HepG2 (cell line): ENCODE results near the gene CRNKL1. TPM values are rescaled to one million over a fixed set of nuclear protein-coding genes. Genes with fewer than 3 reads are reported as not detected.

Source experiments
- CC2D1A ChIP-seq: sonication (generic); formaldehyde crosslinking; IDR thresholded peaks from 2 replicates; pipeline ENCODE4 v1.8.1; 2023; ENCODE audit warnings: mild to moderate bottlenecking, missing genetic modification reagents
- HMG20B ChIP-seq: conservative IDR thresholded peaks from 2 replicates; pipeline ENCODE4 v1.6.1; 2016; ENCODE audit warnings: missing genetic modification reagents, missing compliant biosample characterization
- KAT8 ChIP-seq: IDR thresholded peaks from 2 replicates; pipeline ENCODE4 v1.6.1; 2016; ENCODE audit warnings: missing genetic modification reagents, missing compliant biosample characterization
- KLF9 ChIP-seq: IDR thresholded peaks from 2 replicates; pipeline ENCODE4 v1.6.1; 2016; ENCODE audit warnings: low read depth
- MAFG ChIP-seq: sonication (generic); formaldehyde crosslinking; IDR thresholded peaks from 2 replicates; pipeline ENCODE4 v1.5.1; 2020; ENCODE audit warnings: mild to moderate bottlenecking, missing genetic modification reagents
- MLLT10 ChIP-seq: sonication (generic); formaldehyde crosslinking; IDR thresholded peaks from 2 replicates; pipeline ENCODE4 v1.4.0; 2020; ENCODE audit warnings: missing genetic modification reagents
- NCOA2 ChIP-seq: sonication (generic); formaldehyde crosslinking; IDR thresholded peaks from 2 replicates; pipeline ENCODE4 v1.8.0; 2022; ENCODE audit warnings: inconsistent platforms
- TOE1 ChIP-seq: sonication (generic); formaldehyde crosslinking; IDR thresholded peaks from 2 replicates; pipeline ENCODE4 v1.4.0; 2020; ENCODE audit warnings: mild to moderate bottlenecking, missing genetic modification reagents
- ZNF772 ChIP-seq: sonication (generic); formaldehyde crosslinking; IDR thresholded peaks from 2 replicates; pipeline ENCODE4 v1.5.0; 2020; ENCODE audit warnings: mild to moderate bottlenecking, missing genetic modification reagents
- ZNF790 ChIP-seq: sonication (generic); formaldehyde crosslinking; IDR thresholded peaks from 2 replicates; pipeline ENCODE4 v1.8.0; 2022; ENCODE audit warnings: missing genetic modification reagents, mild to moderate bottlenecking, borderline replicate concordance
- polyA plus RNA-seq, 8 experiments: library from polyadenylated mRNA; depleted of rRNA in 3 of 8; stranded (reverse) in 7 of 8; unstranded in 1 of 8; fragments of >200 nt; fragmentation: Illumina TruSeq in 4 of 8; extraction: Trizol in 4 of 8; gene quantifications; 2 replicates each; pipeline versions ENCODE4 v1.2.1 to v1.2.3, GENCODE V29; 2011 to 2016; ENCODE audit warnings: low read depth in 4 of 8, missing spikeins in 1 of 8, mixed read lengths in 1 of 8; ENCODE audit not compliant: insufficient read depth in 1 of 8
- total RNA-seq, 5 experiments: library from RNA; depleted of rRNA; stranded (reverse); fragments of >200 nt; fragmentation: Illumina TruSeq; extraction: Trizol; gene quantifications; 2 replicates each; pipeline ENCODE4 v1.2.3, GENCODE V29; 2016; ENCODE audit warnings: low read depth in 1 of 5
- TF ChIP-seq, protein P1 (sequence below): sonication (generic); formaldehyde crosslinking; IDR thresholded peaks from 2 replicates; pipeline ENCODE4 v1.5.0; 2020; ENCODE audit warnings: mild to moderate bottlenecking, missing genetic modification reagents, borderline replicate concordance
- TF ChIP-seq, protein P2 (sequence below): sonication (generic); formaldehyde crosslinking; IDR thresholded peaks from 2 replicates; pipeline ENCODE4 v1.8.1; 2023; ENCODE audit warnings: mild to moderate bottlenecking, missing genetic modification reagents
- TF ChIP-seq, protein P3 (sequence below): sonication (generic); formaldehyde crosslinking; IDR thresholded peaks from 2 replicates; pipeline ENCODE4 v1.4.0; 2020; ENCODE audit warnings: missing genetic modification reagents
- TF ChIP-seq, protein P4 (sequence below): sonication (generic); formaldehyde crosslinking; IDR thresholded peaks from 2 replicates; pipeline ENCODE4 v1.8.0; 2022; ENCODE audit warnings: mild to moderate bottlenecking, missing genetic modification reagents; ENCODE audit not compliant: insufficient replicate concordance
- TF ChIP-seq, protein P5 (sequence below): sonication (generic); formaldehyde crosslinking; IDR thresholded peaks from 2 replicates; pipeline ENCODE4 v1.9.0; 2021; ENCODE audit warnings: missing genetic modification reagents, mild to moderate bottlenecking, borderline replicate concordance

The CRNKL1 gene
- total and polyA plus RNA-seq, 2 of the 13 experiments (the other 11 are each of a cell fraction or from before 2014, with no cell fraction given): 12.3 to 64.5 TPM

DNA sequence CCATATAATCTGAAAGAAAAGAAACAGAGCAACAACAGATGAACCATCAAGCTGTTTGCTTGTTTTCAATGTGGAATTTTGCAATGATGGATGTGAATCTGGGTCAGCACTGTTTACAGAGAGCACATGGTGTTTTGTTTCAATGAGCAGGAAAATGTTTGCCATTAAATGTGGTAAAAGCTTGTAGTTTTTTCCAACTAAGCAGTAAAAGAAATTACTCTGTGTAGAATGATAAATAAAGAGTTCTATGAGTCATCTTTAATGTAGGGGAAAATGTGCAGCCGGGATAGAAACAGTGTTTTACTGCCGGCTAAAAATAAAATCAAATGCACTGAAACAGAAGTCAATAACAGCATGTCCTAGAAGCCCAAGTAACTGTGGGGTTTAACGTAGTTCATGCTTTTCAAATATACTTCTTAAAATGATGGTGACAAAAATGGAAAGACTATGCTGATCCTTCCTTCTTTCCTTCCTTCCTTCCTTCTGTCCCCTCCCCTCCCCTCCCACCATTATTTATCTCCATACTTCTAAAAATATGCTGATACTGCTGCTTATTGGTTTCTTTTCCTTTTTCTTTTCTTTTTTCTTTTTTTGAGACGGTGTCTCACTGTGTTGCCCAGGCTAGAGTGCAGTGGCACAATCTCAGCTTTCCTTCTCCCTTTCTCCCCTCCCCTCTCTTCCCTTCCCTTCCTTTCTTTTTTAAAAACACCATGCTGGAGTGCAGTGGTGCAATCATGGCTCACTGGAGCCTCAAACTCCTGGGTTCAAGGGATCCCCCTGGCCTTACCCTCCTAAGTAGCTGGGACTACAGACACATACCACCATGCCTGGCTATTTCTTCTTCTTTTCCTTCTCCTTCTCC is 41.4 kb downstream of the CRNKL1 start (continued):
- TF ChIP-seq, protein P1, sequence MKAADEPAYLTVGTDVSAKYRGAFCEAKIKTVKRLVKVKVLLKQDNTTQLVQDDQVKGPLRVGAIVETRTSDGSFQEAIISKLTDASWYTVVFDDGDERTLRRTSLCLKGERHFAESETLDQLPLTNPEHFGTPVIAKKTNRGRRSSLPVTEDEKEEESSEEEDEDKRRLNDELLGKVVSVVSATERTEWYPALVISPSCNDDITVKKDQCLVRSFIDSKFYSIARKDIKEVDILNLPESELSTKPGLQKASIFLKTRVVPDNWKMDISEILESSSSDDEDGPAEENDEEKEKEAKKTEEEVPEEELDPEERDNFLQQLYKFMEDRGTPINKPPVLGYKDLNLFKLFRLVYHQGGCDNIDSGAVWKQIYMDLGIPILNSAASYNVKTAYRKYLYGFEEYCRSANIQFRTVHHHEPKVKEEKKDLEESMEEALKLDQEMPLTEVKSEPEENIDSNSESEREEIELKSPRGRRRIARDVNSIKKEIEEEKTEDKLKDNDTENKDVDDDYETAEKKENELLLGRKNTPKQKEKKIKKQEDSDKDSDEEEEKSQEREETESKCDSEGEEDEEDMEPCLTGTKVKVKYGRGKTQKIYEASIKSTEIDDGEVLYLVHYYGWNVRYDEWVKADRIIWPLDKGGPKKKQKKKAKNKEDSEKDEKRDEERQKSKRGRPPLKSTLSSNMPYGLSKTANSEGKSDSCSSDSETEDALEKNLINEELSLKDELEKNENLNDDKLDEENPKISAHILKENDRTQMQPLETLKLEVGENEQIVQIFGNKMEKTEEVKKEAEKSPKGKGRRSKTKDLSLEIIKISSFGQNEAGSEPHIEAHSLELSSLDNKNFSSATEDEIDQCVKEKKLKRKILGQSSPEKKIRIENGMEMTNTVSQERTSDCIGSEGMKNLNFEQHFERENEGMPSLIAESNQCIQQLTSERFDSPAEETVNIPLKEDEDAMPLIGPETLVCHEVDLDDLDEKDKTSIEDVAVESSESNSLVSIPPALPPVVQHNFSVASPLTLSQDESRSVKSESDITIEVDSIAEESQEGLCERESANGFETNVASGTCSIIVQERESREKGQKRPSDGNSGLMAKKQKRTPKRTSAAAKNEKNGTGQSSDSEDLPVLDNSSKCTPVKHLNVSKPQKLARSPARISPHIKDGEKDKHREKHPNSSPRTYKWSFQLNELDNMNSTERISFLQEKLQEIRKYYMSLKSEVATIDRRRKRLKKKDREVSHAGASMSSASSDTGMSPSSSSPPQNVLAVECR (CRISPR knock-in tag): peak; percentile 42; the same call in 1 of the 2 replicates
- TF ChIP-seq ZNF790: no peak
- TF ChIP-seq CC2D1A (CRISPR knock-in tag): no peak
- no peak for TF ChIP-seq TOE1
- no peak for TF ChIP-seq MAFG
- TF ChIP-seq, protein P2, sequence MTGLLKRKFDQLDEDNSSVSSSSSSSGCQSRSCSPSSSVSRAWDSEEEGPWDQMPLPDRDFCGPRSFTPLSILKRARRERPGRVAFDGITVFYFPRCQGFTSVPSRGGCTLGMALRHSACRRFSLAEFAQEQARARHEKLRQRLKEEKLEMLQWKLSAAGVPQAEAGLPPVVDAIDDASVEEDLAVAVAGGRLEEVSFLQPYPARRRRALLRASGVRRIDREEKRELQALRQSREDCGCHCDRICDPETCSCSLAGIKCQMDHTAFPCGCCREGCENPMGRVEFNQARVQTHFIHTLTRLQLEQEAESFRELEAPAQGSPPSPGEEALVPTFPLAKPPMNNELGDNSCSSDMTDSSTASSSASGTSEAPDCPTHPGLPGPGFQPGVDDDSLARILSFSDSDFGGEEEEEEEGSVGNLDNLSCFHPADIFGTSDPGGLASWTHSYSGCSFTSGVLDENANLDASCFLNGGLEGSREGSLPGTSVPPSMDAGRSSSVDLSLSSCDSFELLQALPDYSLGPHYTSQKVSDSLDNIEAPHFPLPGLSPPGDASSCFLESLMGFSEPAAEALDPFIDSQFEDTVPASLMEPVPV (CRISPR knock-in tag): no peak
- TF ChIP-seq ZNF772 (CRISPR knock-in tag): peak; percentile 58; the same call in 1 of the 2 replicates
- TF ChIP-seq HMG20B (CRISPR knock-in tag): 0 out of 2 replicates have a peak, but pooled peaks have one; percentile 38
- peak; percentile 51; the same call in 1 of the 2 replicates for TF ChIP-seq KAT8 (CRISPR knock-in tag)
- TF ChIP-seq, protein P3, sequence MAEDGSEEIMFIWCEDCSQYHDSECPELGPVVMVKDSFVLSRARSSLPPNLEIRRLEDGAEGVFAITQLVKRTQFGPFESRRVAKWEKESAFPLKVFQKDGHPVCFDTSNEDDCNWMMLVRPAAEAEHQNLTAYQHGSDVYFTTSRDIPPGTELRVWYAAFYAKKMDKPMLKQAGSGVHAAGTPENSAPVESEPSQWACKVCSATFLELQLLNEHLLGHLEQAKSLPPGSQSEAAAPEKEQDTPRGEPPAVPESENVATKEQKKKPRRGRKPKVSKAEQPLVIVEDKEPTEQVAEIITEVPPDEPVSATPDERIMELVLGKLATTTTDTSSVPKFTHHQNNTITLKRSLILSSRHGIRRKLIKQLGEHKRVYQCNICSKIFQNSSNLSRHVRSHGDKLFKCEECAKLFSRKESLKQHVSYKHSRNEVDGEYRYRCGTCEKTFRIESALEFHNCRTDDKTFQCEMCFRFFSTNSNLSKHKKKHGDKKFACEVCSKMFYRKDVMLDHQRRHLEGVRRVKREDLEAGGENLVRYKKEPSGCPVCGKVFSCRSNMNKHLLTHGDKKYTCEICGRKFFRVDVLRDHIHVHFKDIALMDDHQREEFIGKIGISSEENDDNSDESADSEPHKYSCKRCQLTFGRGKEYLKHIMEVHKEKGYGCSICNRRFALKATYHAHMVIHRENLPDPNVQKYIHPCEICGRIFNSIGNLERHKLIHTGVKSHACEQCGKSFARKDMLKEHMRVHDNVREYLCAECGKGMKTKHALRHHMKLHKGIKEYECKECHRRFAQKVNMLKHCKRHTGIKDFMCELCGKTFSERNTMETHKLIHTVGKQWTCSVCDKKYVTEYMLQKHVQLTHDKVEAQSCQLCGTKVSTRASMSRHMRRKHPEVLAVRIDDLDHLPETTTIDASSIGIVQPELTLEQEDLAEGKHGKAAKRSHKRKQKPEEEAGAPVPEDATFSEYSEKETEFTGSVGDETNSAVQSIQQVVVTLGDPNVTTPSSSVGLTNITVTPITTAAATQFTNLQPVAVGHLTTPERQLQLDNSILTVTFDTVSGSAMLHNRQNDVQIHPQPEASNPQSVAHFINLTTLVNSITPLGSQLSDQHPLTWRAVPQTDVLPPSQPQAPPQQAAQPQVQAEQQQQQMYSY (CRISPR knock-in tag): no peak
- no peak for TF ChIP-seq MLLT10 (CRISPR knock-in tag)
- peak; percentile 87 for TF ChIP-seq NCOA2 (CRISPR knock-in tag)
- TF ChIP-seq, protein P4, sequence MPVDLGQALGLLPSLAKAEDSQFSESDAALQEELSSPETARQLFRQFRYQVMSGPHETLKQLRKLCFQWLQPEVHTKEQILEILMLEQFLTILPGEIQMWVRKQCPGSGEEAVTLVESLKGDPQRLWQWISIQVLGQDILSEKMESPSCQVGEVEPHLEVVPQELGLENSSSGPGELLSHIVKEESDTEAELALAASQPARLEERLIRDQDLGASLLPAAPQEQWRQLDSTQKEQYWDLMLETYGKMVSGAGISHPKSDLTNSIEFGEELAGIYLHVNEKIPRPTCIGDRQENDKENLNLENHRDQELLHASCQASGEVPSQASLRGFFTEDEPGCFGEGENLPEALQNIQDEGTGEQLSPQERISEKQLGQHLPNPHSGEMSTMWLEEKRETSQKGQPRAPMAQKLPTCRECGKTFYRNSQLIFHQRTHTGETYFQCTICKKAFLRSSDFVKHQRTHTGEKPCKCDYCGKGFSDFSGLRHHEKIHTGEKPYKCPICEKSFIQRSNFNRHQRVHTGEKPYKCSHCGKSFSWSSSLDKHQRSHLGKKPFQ (CRISPR knock-in tag): peak; percentile 35
- TF ChIP-seq, protein P5, sequence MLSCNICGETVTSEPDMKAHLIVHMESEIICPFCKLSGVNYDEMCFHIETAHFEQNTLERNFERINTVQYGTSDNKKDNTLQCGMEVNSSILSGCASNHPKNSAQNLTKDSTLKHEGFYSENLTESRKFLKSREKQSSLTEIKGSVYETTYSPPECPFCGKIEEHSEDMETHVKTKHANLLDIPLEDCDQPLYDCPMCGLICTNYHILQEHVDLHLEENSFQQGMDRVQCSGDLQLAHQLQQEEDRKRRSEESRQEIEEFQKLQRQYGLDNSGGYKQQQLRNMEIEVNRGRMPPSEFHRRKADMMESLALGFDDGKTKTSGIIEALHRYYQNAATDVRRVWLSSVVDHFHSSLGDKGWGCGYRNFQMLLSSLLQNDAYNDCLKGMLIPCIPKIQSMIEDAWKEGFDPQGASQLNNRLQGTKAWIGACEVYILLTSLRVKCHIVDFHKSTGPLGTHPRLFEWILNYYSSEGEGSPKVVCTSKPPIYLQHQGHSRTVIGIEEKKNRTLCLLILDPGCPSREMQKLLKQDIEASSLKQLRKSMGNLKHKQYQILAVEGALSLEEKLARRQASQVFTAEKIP: no peak
- no peak for TF ChIP-seq KLF9 (CRISPR knock-in tag)
